NCI-H774 (cell line): ENCODE measurements around the gene UNC5C.

ENCODE experiments used
- DNase-seq: peaks from one replicate; lab custom pipeline; 2025; lab: John Stamatoyannopoulos, UW

Gene UNC5C

DNA sequence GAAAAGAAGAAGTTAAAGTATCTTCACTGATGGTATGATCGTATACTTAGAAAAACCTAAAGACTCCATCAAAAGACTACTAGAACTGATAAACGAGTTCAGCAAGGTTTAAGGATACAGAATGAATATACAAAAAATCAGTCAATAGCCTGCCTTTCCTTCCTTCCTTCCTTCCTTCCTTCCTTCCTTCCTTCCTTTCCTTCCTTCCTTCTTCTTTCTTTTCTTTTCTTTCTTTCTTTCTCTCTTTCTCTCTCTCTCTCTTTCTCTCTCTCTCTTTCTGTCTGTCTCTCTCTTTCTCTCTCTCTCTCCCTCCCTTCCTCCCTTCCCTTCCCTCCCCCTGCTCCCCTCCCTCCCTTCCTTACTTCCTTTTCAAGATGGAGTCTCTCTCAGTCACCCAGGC, 428.3 kb downstream of the UNC5C start:
- no peak for DNase-seq

DNA sequence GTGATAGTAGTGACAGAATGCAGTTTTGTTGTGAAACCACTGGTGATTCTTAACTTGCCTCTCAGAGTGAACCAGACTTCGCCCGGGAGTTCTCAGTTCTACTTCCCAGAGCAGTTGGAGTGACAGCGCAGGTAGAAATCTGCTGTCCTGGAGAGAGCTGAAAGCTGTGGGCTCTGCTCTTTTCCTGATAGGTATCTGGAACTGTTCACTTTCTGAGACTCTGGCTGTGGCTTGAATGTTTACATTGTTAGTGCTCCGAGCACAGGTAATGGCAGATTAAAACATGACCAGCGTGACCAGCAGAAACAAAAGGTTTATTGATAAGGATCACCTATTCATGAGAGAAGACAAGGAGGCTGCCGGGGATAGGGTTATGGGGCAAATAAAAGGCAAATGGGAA, 430.3 kb downstream of the UNC5C start:
- DNase-seq: no peak

DNA sequence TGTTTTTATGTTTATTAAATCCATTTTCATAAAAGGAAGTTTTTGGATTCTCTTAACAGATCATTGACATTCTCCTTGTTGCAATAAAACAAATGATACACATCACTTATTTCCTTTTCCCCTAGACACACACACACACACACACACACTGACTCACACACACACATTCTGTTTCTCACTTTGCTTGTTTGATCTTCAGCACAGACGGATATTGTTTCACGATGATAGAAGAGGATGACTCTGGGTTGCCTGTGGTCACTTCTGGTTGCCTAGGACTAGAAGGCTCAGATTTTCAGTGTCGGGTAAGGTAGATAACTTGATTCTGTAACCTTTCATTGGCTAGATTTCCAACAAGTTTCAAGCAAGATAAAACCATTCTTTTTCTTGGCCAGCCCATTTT, 434.3 kb downstream of the UNC5C start:
- no peak for DNase-seq
